Measurements from ENCODE around the gene GNG14.

Gene GNG14

DNA sequence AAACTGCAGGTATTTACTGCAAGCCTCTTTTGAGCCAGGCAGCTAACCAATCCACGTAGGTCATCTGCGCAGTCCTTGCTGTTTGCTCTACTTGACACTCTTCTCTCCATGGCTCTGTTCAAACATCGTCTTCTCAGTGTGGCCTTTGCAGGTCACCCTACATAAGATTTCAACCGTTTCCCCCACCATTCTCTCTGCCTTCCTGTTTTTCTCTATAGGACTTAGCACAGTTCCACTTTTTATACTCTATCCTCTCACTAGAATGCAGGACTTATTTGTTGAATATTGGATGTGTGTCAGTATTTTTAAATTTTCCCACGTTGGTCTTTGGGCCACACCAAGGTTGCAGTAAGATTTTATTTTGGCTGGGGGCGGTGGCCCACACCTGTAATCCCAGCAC, 10.3 kb downstream of the GNG14 start:
- no peak for DNase-seq (ENCODE audit: extremely low spot score)
- POLR2A ChIA-PET, result no interaction called here
- CTCF ChIA-PET, result no interaction called here
- TF ChIP-seq SUZ12 (IDR thresholded peaks at IDR 0.05) (no peak), FOXA1 (IDR thresholded peaks at IDR 0.05) (no peak), FOXK2 (IDR thresholded peaks at IDR 0.05) (no peak), L3MBTL2 (conservative IDR thresholded peaks at IDR 0.05) (no peak), ZNF384 (IDR thresholded peaks at IDR 0.05) (no peak), FOXM1 (IDR thresholded peaks at IDR 0.05; ENCODE audit: borderline replicate concordance) (no peak), ARNT (IDR thresholded peaks at IDR 0.05) (no peak), NFRKB (IDR thresholded peaks at IDR 0.05) (no peak), SP1 (IDR thresholded peaks at IDR 0.05) (no peak), HDGF (IDR thresholded peaks at IDR 0.05; ENCODE audit: borderline replicate concordance) (no peak), ELF4 (IDR thresholded peaks at IDR 0.05) (no peak), BHLHE40 (IDR thresholded peaks at IDR 0.05; ENCODE audit: borderline replicate concordance) (no peak), CTBP1 (IDR thresholded peaks at IDR 0.05; ENCODE audit: borderline replicate concordance) (no peak), TARDBP (IDR thresholded peaks at IDR 0.05) (no peak), LEF1 (IDR thresholded peaks at IDR 0.05; ENCODE audit: borderline replicate concordance) (no peak)
- TF ChIP-seq, protein P1, sequence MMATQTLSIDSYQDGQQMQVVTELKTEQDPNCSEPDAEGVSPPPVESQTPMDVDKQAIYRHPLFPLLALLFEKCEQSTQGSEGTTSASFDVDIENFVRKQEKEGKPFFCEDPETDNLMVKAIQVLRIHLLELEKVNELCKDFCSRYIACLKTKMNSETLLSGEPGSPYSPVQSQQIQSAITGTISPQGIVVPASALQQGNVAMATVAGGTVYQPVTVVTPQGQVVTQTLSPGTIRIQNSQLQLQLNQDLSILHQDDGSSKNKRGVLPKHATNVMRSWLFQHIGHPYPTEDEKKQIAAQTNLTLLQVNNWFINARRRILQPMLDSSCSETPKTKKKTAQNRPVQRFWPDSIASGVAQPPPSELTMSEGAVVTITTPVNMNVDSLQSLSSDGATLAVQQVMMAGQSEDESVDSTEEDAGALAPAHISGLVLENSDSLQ (IDR thresholded peaks at IDR 0.05), result no peak

DNA sequence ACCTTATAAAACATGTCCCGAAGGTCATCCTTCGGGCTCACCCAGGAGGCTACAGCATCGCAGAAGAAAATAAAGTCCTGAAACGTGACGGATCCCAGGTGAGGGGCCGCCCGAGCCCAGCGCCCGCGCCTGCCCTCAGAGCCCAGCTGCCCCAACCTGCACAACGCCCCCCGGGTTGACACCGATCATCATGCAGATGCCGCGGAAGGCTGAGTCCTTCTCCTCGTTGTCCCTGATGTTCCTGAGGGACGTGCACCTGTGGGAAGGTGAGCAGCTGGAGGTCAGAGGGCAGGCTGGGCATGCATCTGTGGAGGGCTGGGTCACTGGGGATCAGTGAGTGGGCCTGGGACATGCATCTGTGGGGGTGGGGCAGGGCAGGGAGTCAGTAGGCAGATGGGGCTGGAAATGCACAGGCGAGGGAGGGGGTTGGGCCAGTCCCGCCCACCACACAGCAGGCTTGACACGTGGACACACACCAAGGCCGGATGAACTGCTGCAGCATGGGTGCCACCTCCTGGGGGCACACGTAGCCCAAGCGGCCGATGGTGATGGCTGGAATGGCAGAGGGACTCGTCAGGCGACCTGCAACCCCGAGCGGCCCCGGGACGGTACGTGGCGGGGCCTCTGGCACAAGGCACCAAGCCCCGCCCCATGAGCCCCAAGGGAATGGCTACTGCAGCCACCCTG, 13.9 kb downstream of the GNG14 start:
- DNase-seq (ENCODE audit: extremely low spot score), result no peak
- CTCF ChIA-PET, result no interaction called here
- TF ChIP-seq FOXA1 (IDR thresholded peaks at IDR 0.05), result no peak
- TF ChIP-seq SUZ12 (IDR thresholded peaks at IDR 0.05), result no peak
- no peak for TF ChIP-seq ZNF384 (IDR thresholded peaks at IDR 0.05)
- no peak for TF ChIP-seq FOXK2 (IDR thresholded peaks at IDR 0.05)
- TF ChIP-seq ELF4 (IDR thresholded peaks at IDR 0.05), result no peak
- TF ChIP-seq CTBP1 (IDR thresholded peaks at IDR 0.05; ENCODE audit: borderline replicate concordance), result no peak
- no peak for TF ChIP-seq TARDBP (IDR thresholded peaks at IDR 0.05)
- POLR2A ChIA-PET, result no interaction called here

DNA sequence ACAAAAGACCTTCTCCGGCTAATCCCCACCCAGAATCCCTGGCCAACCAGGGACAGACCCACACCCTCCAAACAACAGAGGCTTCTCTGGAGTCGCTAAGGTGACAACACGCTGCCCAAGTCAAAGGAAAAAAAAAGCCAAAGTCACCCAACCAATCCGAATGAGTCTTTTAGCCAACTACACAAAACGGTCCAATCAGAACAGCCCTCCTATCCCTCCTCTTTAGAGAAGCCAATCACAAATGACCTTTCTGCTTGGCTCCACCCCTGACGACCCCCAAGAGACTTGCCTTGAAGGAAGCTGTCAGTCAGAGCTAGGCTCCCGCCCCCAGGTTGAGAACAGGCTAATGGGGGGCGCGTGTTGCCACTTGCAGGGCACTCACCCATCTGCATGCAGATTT, 15.2 kb downstream of the GNG14 start:
- TF ChIP-seq, protein P1 (IDR thresholded peaks at IDR 0.05), result peak; percentile 95
- TF ChIP-seq ZNF384 (IDR thresholded peaks at IDR 0.05) (peak; percentile 53; the same call in 1 of the 2 replicates), FOXM1 (IDR thresholded peaks at IDR 0.05; ENCODE audit: borderline replicate concordance) (no peak)
- ChIA-PET CTCF (no interaction called here), POLR2A (interaction anchor here (0.9 to 1.4 kb wide), 3 partner anchors 17 to 90 kb away, joined by 3 read pairs; no protein-coding TSS in a partner anchor)
- peak; percentile 70 for DNase-seq (ENCODE audit: extremely low spot score)

DNA sequence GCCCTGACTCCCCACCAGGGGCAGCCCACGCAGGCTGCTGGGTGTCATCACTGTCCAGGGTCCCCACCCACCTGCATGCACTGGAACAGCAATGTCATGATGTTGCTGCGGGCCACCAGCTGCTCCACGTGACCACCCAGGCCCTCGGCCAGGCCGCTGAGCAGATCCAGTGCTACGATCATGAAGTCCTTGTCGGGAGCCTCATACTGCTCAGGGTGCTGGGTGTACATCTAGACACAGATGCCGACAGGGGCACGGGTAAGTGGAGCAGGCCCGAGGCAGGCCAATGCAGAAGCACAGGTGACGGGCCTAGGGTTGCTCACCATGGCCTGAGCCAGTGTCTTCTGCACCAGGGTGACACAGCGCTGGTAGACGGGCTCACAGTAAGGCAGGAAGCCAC, 17.4 kb downstream of the GNG14 start:
- DNase-seq (ENCODE audit: extremely low spot score), result no peak
- POLR2A ChIA-PET, result interaction anchor here (1.0 kb wide), 1 partner anchor 16 kb away, joined by 3 read pairs; no protein-coding TSS in a partner anchor
- CTCF ChIA-PET, result no interaction called here
- TF ChIP-seq CTBP1 (IDR thresholded peaks at IDR 0.05; ENCODE audit: borderline replicate concordance) (no peak), FOXM1 (IDR thresholded peaks at IDR 0.05; ENCODE audit: borderline replicate concordance) (no peak), SP1 (IDR thresholded peaks at IDR 0.05) (no peak), FOXK2 (IDR thresholded peaks at IDR 0.05) (no peak), ZNF384 (IDR thresholded peaks at IDR 0.05) (no peak), L3MBTL2 (conservative IDR thresholded peaks at IDR 0.05) (no peak), FOXA1 (IDR thresholded peaks at IDR 0.05) (no peak), HDGF (IDR thresholded peaks at IDR 0.05; ENCODE audit: borderline replicate concordance) (no peak)

DNA sequence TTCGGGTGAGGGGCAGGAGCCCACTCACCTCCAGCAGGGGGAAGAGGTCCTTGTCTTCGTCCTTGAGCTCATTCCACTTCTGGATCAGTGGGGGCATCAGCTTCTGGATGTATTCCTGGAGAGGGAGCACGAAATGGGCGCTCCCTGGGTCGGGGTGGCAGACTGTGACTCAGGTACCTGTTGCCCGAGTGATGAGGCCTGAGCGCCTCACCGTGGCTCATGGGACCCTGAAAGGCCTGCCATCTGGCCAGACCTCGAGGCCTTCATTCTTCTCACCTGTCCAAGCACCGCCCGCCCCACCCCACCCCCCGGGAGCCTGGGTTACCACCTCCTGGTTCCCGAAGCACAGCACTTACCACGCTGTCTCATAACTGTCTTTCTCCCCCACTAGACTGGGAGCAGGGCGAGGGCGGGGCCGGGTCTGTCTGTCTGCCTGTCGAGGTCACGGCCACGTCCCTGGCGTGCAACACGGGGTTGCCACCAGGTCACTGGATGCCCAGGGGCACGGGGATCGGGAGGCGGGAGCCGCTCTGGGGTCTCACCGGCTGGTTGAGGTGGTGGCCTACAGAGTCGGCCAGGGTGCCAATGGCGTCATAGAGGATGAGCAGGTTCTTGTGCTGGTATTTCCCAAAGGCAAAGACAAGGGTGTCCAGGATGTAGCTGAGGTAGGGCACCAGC, 18.0 kb downstream of the GNG14 start:
- ChIA-PET CTCF (no interaction called here), POLR2A (interaction anchor here (0.8 to 1.0 kb wide), 2 partner anchors 8 to 15 kb away, joined by 3 read pairs; no protein-coding TSS in a partner anchor)
- DNase-seq (ENCODE audit: extremely low spot score), result no peak
- TF ChIP-seq SUZ12 (IDR thresholded peaks at IDR 0.05) (no peak), LEF1 (IDR thresholded peaks at IDR 0.05; ENCODE audit: borderline replicate concordance) (no peak), NFRKB (IDR thresholded peaks at IDR 0.05) (no peak), FOXK2 (IDR thresholded peaks at IDR 0.05) (no peak), ELF4 (IDR thresholded peaks at IDR 0.05) (no peak), ZNF384 (IDR thresholded peaks at IDR 0.05) (no peak), L3MBTL2 (conservative IDR thresholded peaks at IDR 0.05) (no peak), BHLHE40 (IDR thresholded peaks at IDR 0.05; ENCODE audit: borderline replicate concordance) (no peak), CTBP1 (IDR thresholded peaks at IDR 0.05; ENCODE audit: borderline replicate concordance) (no peak), FOXA1 (IDR thresholded peaks at IDR 0.05) (no peak)
- TF ChIP-seq, protein P1 (IDR thresholded peaks at IDR 0.05), result no peak

DNA sequence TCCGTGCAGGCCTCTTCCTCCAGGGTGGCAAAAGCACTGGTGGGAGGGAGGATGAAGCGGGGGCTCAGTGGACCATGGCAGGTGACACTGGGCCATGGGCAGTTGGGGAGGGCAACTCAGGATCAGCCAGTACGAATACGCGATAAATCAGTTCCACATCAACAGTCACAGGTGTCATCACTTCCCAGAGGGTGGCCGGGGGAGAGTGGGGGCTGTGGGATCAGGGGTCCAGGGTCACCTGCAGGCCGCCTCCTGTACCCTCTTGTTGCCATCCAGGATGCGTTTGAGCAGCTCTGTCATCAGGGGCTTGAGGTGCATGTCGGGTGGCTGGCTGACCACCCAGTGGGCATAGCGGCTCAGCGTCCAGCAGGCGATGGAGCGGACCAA, 18.5 kb downstream of the GNG14 start:
- CTCF ChIA-PET, result no interaction called here
- POLR2A ChIA-PET, result interaction anchor here (0.8 kb wide), 1 partner anchor 9 kb away, joined by 3 read pairs; no protein-coding TSS in a partner anchor

More for the DNA sequence above, 18.5 kb downstream of the GNG14 start:
- DNase-seq (ENCODE audit: extremely low spot score), result no peak
- TF ChIP-seq TARDBP (IDR thresholded peaks at IDR 0.05) (no peak), ARNT (IDR thresholded peaks at IDR 0.05) (no peak), FOXK2 (IDR thresholded peaks at IDR 0.05) (no peak), LEF1 (IDR thresholded peaks at IDR 0.05; ENCODE audit: borderline replicate concordance) (no peak), HDGF (IDR thresholded peaks at IDR 0.05; ENCODE audit: borderline replicate concordance) (no peak), ZNF384 (IDR thresholded peaks at IDR 0.05) (no peak), FOXM1 (IDR thresholded peaks at IDR 0.05; ENCODE audit: borderline replicate concordance) (no peak), BHLHE40 (IDR thresholded peaks at IDR 0.05; ENCODE audit: borderline replicate concordance) (no peak), NFRKB (IDR thresholded peaks at IDR 0.05) (no peak)
- TF ChIP-seq, protein P1 (IDR thresholded peaks at IDR 0.05), result no peak

Measured in HEK293T (cell line).